GM12892 (cell line): Measurements from ENCODE around the gene SMIM22.

Source experiments
- POLR2A ChIP-seq: IDR thresholded peaks from 2 replicates; pipeline ENCODE4 v1.6.1; 2011; ENCODE audit warnings: low read depth, low read length, control low read depth
- POLR2AphosphoS5 ChIP-seq: IDR thresholded peaks from 2 replicates; pipeline ENCODE4 v1.6.1; 2011; ENCODE audit warnings: low read depth, low read length, control low read depth

- TF ChIP-seq POLR2A (no peak), POLR2AphosphoS5 (no peak)
Observed at GRCh38 chr16:4799171-4799855, 4.1 kb downstream of the SMIM22 start.
